G401 (cell line): ENCODE results near the gene ARHGAP4. TPM values are rescaled to one million over a fixed set of nuclear protein-coding genes. Genes with fewer than 3 reads are reported as not detected.

Experiments
- DNase-seq: peaks from one replicate; pipeline ENCODE4 v3.0.0-alpha.2; 2015; ENCODE audit warnings: low spot score
- in situ Hi-C: cut with HindIII; loops from 2 replicates; pipeline ENCODE4 v1.10.0; 2016; ENCODE audit warnings: low sequenced_read_pairs, mixed read lengths
- total RNA-seq: library from RNA; depleted of rRNA; stranded (reverse); fragments of >200 nt; shearing (Covaris generic); gene quantifications from 2 replicates; pipeline ENCODE4 v1.2.3, GENCODE V29; 2014; rRNA removed

The ARHGAP4 gene
- total RNA-seq = 55.7 and 62.6 TPM in 2 replicates

DNA sequence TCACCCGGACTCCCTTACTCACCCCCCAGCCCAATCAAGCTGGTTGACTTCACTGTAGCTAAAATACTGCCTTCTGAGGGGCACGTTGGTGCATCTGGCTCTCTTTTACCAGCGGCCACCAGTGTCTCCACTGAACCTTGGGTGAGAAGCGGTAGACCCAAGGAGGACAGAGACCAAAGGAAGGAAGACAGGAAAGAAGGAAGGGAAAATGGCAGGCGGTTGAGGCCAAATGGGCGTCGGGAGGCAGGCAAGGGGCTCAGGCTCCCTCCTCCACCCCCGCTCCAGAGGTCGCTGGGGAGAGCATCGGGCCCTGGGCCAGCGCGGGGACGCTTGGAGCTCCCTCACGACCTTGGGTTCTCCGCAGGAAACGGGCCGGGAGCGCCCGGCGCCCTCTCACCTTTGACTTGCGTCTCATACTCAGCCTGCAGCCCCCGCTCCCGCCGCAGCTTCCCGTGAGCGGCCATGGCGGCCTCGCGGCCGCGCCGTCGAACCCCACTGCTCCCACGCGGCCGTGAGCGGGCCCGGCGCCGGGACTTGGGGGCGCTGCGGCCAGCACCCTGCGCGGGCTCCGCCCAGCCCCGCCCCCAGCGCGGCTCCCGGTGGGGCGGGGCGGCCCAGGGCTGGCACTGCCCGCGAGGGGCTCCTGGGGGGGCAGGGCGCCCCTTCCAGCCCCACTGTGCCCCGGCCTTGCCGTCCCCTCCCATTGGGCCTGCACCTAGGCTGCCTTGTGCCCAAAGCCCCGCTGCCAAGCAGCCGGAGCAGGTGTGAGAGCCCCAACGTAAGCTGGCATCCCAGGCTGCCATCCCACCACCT, at the start of gene ARHGAP4:
Gene ARHGAP4 (minus strand): TSS at position 526 of the 813 bp plus-strand sequence. CDS start 62 bp downstream, at position 464.
- DNase-seq = no peak
- in situ Hi-C loops = no loop called here

DNA sequence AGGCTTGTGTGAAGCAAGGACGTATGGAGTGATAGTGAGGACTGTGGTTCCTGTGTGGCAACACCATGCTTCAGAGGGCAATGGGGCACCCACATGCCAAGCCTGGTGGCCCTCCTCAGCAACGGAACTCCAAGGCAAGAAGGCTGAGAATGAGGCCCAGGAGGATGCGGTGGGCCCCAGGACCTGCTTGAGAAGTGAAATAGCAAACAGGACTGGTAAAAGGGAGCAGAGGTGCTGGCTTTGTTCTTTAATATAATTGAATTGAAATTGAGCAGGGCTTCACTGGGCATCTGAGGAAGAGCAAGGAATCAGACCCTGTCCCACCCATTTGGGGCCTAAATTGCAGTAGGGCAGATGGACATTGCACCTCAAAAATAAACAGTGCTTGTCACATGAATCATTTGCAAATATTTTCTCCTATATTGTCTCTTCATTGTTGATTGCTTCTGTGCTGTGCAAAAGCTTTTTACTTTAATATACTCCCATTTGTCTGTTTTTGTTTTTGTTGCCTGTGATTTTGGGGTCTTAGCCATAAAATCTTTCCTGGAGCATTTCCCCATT, 48.7 kb upstream of the ARHGAP4 start:
- no peak for DNase-seq
- in situ Hi-C loops = no loop called here

DNA sequence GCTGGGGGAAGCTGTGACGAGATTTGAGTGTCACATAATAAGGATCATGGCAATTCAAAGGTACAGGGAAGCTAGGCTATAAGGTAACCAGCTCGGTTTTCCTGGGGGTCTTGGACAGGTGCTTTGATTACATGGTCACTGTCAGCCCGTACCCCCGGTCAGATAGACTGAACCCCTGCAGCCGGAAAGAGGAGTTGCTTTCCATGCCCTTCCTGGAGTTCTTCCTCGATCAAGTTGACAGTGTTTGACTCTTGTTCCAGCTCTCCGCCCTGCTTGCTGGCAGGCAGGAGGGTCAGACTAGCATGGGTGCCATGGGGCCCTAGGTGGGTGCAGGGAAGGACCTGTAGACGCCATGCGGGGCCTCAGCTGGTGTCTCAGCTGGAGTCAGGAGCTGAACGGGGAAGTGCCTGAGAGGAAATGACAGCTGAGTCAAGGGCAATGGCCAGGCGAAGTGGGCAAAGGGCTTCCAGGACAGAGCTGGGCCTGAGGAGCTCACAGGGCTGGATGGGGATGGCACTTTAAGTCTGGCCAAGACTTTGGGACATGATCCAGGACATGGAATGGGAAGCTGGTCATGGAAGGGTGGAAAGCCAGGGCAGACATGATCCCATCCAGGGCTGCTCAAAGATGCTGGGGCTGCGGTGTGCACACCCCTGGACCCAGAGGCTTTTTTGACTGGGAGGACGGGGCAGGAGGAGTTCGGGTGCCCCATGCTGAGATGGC, 48.1 kb upstream of the ARHGAP4 start:
- DNase-seq = no peak
- in situ Hi-C loops = no loop called here

DNA sequence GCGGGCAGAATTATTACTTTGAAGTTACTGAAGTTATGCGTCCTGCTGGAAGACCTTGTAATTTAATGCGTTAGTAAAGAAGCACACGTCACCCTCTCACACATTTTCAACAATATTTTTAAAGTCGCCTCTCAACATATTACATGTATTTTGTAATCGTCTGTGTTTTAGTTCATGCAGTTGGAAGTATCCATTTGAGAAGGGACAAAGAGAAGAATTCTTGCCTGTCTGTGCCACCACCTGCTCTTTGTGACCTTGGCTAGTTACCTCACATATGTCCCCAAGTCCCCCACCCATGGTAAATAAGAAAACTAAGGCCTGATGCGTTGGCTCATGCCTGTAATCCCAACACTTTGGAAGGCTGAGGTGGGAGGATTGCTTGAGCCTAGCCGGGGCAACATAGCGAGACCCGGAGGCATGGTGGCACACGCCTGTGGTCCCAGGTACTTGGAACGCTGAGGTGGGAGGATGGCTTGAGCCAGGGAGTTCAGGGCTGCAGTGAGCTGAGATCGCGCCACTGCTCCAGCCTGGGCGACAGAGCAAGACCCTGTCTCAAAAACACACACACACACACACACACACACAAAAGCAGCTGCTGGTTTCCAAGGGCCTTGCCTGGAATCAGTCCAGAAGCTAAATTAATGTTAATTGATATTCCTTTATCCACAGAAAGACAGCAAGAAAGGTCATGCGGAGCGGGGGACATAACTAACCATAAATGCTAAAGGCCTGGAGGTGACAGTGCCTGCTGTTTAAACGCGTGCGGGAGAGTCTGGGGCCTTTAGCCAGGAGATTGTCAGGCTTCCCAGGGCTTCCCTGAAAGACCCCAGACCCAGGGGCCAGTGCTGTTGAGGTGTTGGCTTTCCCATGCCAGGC, 47.3 kb upstream of the ARHGAP4 start:
- in situ Hi-C loops = no loop called here
- DNase-seq = no peak

DNA sequence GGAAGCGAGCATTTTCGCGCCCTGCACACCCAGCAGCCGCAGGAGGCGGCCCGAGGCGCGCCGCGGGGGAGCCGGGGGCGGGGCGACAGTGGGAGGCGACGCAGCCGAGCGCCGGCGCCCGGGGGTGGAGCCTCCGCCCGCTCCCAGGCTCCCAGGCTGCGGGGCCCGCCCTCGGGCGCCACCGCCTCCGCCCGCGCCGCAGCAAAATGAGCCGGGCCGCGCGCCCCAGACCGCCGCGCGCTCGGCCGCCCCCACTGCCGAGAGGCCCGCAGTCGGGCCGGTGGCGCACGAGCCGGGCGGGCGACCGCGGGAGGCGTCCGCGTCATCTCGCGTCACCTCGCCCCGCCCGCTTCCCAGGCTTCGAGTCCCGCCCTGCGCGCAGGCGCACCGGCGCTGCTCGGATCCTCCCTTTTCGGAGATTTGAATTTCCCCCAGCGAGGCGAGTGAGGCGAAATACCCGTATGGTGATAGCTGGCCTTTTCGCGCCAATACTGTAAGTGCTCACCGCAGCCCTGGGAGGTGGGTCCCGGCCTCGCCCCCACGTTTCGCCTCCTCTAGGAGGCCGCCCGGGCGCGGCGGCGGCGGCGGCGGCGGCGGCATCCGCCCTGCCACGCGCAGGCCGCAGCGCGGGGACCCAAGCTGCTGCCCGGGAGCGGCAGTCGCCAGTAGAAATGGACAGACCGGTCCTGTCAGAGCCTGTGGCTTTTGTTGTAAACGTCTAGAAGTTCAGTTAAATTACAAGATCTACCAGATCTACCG, 46.5 kb upstream of the ARHGAP4 start, which contains the start of gene TMEM187:
Gene TMEM187 (plus strand): TSS at position 387 of the 759 bp plus-strand sequence. CDS start 9,309 bp downstream, outside the sequence.
- peak; percentile 82 for DNase-seq
- in situ Hi-C loops = no loop called here

DNA sequence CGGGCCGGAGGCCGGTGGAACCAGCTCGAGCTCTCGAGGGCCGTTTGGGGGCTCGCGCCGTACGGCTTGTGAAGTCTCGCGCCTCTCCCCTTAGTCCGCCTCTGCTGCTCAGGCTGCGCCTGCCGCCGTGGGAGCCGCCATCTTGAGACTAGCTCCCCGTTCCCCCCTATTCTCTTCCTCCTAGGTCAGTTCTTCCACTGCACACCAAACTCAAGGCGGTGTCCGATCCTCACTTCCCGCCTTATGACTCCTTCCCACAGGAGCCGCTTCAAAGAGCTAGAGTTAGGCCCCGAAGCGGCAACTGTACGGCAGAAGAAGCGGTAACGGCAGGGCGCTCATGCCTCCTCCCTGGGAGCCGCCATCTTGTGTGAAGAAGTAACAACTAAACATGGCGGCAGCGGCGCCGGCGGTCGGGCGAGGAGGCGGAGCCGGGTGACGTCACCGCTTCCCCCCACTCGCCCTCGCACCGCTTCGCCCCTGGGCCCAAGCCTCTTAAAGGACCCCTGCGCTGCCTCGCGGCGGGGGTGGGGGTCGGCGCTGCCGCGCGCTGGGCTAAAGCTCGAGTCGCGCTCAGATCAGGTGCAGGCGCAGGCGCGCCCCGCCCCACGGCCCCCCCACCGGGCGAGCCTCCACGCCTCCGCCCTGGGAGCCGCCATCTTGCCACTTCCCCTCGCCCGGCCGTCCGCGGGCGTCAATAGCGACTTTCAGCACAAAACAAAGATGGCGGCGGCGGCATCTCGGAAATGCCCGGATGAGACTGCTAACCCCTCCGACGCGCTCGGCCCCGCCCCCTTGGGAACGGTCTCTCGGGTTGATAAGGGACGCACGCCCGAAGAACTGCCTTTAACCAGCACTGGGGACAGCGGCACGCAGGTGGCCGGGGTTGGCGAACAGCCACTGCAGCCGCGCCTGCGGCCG, 45.6 kb upstream of the ARHGAP4 start, which contains the start of gene HCFC1:
Gene HCFC1 (minus strand): TSS at position 369 of the 918 bp plus-strand sequence. CDS start 978 bp downstream, outside the sequence.
- in situ Hi-C loops = no loop called here

DNA sequence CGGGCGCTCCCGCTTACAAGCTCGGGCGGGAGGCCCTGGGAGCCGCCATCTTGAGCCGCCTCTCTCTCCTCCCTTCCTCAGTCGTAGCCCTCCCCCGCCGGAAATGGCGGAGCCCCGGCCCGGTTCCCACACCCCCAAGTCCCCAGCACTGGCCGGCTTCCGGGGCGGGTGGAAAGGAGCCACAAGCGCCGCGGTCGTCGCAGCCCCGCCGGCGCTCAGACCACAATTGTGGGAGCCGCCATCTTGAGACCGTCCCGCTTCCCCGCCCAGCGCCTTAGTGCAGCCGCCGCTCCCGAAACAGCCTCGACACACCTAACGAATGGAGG, 45.0 kb upstream of the ARHGAP4 start:
- in situ Hi-C loops = no loop called here
- DNase-seq = peak; percentile 86

More for the DNA sequence above, 45.6 kb upstream of the ARHGAP4 start, which contains the start of gene HCFC1:
- peak; percentile 85 for DNase-seq

DNA sequence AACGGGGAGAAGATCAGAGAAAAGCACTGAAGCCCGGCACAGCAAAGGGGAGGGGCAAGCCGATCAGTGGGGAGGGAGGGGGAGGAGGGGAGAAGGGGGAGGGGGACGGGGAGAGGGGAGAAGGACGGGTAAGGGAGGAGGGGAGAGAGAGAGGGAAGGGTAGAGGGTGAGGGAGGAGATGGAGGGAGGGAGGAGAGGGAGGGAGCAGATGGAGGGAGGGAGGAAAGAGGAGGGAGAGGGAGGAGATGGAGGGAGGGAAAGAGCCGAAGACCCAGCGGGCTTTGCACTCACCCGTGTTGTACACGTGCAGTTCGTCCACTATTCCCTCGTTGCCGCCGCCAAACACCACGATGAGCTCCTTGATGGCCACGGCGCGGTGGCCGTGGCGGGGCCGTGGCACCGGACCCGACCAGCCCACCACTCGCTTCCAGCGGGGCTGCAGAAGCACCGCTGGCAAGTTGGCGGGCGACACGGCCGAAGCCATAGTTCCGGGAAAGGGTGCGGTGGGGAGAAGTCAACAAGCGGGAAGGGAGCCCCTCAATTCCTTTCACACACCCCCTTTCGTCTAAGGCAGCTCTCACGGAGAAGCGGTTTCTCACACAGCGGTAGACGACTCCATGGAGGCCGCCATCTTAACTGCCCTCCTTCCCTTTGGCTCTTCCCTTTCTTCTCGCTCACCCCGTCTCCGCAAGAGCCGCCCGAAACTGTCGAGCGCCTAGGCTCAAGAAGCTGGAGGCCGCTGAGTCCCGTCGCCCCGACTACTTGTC, 44.5 kb upstream of the ARHGAP4 start:
- in situ Hi-C loops = no loop called here
- DNase-seq = peak; percentile 85

DNA sequence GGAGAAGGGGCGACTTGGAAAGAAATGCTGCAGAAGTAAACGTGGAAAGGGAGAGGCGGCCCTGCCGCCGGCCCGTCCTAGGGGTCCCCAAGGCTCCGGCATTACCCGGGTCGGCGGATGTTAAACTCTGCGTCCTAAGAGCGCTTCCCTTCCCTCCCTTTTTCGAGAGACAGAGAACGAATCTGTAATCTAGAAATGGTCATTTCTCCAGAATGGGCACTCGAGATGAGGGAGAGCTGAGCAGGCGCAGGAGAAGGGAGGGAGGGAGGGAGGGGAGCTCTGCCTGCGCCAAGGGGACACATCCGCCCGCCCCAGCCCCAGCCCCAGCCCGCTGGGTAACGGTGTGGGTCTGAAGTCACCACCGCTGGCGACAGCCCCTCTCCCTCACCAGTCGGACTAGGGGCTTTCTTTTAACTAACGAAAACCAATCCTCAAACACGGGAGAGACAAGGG, 43.9 kb upstream of the ARHGAP4 start:
- in situ Hi-C loops = no loop called here
- DNase-seq = peak; percentile 75

DNA sequence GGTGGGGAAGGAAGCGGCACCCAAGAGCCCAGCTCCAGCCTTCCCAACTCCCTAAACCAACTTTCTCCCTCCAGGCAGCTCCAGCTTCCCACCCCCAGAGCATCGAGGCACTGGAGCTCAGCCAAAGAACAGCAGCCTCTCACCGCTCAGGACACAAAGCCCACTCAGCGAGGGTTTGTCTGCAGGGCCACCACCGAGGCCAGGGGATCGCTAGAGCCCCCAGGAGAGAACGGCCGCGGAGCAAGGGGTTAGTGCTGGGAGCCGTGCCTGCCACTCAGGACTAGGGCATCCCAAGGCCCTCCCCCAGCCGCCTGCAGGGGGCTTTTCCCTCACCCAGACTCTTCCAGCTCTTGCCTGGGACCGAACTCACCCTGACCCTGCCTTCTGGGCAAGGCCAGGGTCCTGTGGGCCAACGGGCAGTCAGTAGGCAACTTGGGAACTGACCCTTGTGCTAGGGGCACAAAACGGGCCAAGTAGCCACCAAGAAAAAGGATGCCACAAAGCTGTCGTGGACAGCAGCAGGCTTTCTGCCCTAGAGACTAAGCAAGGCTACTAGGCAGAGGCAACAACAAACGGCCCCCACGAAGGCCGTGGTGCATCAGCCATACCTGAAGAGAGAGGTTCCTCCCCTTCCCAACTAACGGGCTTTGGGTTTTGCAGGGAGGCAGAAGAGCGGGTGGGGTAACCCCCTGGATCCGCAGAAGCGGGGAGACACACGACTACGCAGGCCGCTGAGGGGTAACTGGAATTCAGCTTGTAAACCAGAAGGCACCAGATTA, 43.2 kb upstream of the ARHGAP4 start:
- DNase-seq = no peak
- in situ Hi-C loops = no loop called here

DNA sequence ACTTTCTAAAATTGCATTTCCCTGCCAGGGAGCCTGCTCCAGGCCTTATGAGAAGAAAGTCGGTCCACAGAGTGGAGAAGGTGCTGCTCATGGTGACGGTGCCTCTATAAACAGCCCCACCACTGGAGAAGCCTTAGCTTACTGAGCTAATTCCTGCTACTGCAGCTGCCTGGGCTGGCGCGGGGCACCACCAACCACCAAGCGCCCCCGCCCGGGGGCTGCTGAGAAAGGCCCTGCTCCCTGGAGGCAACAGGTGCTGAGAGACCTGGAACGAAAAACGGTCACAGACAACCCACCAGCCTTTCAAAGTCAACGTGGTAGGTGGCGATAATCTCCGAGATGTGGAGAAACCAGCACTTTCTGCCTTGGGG, 42.7 kb upstream of the ARHGAP4 start:
- no peak for DNase-seq
- in situ Hi-C loops = no loop called here

DNA sequence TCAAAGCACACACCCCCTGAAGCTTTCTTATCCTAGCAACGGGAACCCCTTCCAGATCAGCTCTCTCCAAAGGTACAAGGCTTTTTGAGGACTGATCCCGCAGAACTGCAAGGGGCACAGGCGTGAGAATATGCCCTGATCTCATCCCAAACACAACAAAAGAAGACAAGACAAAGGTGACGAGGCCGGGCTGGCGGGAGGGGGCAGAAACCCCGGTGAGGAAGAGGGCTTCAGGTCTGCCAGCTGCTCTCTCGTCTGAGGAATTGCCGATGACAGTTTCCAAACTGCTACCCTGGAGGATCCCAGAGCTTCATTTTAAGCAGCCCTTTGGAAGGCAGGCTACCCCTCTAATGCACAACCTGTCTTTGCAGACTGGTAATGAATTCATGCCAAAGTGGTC, 42.2 kb upstream of the ARHGAP4 start:
- in situ Hi-C loops = no loop called here
- DNase-seq = no peak

DNA sequence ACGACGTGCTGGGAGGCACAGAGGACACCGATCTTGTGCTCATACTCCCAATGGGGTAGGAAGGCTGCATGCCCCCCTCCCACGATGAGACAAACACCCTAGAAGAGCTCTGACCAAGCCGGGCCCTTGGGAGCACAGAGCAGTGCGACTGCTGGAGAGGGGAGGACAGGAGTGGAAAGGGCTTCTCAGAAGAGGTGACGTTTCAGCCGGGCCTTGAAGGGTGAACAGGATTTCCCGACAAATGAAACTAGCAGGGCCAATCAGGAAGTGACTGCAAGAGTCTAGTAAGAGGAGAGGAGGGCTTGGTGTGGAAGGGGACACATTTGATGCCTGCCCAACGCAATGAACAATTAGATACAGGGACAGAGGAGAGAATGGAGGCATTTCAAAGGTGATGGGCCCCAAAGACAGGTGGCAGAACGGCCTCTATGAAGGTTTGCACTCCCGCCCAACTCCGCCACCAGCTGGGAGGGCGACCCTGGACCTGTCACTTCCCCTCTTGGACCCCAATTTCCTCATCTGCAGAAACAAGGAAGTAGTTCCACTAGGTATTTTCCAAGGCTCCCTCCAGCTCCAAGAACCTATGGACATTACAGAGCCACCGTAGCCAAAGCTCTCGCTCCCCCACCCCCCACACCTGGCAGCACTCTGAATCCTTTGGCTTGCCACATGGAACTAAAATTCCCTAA, 41.6 kb upstream of the ARHGAP4 start:
- in situ Hi-C loops = no loop called here

DNA sequence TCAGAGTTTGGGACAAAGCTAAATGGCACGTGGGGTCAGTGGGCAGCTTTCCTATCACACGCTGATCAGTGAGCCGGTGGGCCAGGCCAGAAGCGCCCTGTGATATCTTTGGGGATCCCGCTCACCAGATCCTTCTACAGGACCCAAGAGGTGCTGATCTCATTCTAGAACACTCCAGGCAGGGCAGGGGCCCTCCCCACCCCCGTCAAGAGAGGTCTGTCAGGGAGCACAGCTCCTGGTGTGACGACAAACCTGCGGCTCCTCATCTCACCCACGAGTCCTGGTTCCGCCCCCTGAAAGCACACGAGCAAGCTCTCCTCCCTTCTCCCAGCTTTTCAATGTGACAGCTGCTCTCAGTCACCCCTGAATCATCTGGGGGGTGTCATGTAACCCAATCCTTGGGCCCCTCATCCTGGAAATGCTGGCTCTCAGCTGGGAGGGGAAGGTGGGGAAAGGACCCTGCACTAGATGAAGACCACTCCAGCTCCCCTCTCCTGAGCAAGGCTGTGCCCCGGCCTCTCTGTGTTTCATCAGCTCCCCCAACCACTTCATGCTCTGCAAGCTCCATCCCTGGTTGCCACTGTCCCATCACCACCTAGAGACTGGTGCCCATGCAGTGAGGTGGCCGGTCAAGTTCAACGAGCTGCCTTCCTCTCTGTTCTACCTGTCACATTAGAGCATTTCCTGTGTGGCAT, 40.9 kb upstream of the ARHGAP4 start:
- in situ Hi-C loops = no loop called here

More for the DNA sequence above, 41.6 kb upstream of the ARHGAP4 start:
- DNase-seq = no peak

DNA sequence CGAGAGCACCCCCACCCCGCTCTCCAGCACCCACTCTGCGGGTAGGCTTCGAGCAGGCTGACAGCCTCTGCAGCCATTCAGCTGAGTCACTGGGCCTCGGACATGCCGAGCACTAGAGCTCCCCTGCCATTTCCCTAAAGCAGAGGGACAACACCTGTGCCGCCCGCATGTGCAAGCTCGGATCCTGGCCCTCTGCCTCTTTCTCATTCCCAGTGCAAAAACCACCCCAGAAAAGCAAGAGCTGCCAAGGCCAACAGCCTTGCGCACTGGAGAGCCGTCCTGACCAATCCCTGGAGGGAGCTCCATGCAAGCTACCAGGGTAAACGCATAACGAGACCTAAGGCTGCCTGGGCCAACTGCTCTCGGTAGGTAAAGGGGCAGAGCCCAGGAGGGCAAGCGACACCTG, 40.2 kb upstream of the ARHGAP4 start:
- in situ Hi-C loops = no loop called here
- DNase-seq = peak; percentile 87

More for the DNA sequence above, 40.9 kb upstream of the ARHGAP4 start:
- DNase-seq = no peak
